Transverse colon (tissue), 3 donors: ENCODE measurements around the gene AAMP.

Source experiments
- EP300 ChIP-seq: sonication (generic); formaldehyde crosslinking; IDR thresholded peaks from one replicate; pipeline ENCODE4 v1.6.1; 2017; ENCODE audit warnings: antibody characterized with exemption, low read depth
- TF ChIP-seq, protein P1 (sequence below), 5 experiments: fragments of 200-600 bp in 3 of 5; fragments of 450-650 bp in 2 of 5; sonication (generic) in 3 of 5; IDR thresholded peaks; 1 replicate in 2 of 5; 2 replicates in 3 of 5; pipeline ENCODE4 v1.5.1; 2016 to 2017; ENCODE audit warnings: antibody characterized with exemption in 5 of 5, inconsistent platforms in 3 of 5, mild to moderate bottlenecking in 2 of 5, moderate library complexity in 1 of 5

DNA sequence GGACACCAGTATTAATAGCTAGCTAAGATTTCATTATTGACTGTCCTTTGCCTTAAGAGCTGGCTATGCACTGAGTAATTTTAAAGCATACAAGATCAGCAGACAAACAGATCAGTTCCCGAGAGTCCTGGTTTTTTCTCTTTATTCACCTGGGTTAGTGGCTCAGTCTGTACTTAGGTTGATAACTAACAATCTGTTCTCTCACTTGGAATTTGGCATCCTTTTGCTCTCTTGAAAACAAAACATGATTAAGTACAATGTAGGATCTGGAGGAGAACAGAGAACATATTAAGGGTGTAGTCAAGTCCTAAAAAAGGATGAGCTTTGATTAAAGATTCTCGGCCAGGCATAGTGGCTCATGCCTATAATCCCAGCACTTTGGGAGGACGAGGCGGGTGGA is 36.4 kb downstream of the AAMP start:
- no peak for TF ChIP-seq EP300
- TF ChIP-seq, protein P1, sequence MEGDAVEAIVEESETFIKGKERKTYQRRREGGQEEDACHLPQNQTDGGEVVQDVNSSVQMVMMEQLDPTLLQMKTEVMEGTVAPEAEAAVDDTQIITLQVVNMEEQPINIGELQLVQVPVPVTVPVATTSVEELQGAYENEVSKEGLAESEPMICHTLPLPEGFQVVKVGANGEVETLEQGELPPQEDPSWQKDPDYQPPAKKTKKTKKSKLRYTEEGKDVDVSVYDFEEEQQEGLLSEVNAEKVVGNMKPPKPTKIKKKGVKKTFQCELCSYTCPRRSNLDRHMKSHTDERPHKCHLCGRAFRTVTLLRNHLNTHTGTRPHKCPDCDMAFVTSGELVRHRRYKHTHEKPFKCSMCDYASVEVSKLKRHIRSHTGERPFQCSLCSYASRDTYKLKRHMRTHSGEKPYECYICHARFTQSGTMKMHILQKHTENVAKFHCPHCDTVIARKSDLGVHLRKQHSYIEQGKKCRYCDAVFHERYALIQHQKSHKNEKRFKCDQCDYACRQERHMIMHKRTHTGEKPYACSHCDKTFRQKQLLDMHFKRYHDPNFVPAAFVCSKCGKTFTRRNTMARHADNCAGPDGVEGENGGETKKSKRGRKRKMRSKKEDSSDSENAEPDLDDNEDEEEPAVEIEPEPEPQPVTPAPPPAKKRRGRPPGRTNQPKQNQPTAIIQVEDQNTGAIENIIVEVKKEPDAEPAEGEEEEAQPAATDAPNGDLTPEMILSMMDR (IDR thresholded peaks at IDR 0.05): no peak
